Ammon's horn (tissue), 1 donor: ENCODE measurements around the gene CHFR.
A peak's percentile ranks its signal among the peaks of the same experiment; 100 is the strongest.
"Not testable (repeated sequence)": the region's sequence is repeated elsewhere in the genome, so short reads cannot be mapped to it uniquely, and the experiment has no call there.

Experiments
- DNase-seq: peaks from one replicate; pipeline ENCODE4 v3.0.0-alpha.2; 2016; ENCODE audit warnings: low spot score

Gene CHFR

DNA sequence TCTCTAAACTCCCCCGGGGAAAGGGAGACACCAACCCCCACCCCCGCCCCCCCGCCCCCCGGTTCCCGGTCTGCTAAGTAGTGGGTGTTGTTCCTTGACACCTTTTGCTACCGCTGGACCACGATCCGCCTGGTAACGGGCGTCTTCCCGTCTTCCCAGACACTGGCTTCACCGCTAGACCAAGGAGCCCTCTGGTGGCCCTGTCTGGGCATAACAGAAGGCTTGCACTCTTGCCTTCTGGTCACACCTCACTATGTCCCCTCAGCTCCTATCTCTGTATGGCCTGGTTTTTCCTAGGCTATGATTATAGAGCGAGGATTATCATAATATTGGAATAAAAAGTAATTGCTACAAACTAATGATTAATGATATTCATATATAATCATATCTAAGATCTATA is 78.0 kb downstream of the CHFR start:
- not testable (repeated sequence) for DNase-seq

DNA sequence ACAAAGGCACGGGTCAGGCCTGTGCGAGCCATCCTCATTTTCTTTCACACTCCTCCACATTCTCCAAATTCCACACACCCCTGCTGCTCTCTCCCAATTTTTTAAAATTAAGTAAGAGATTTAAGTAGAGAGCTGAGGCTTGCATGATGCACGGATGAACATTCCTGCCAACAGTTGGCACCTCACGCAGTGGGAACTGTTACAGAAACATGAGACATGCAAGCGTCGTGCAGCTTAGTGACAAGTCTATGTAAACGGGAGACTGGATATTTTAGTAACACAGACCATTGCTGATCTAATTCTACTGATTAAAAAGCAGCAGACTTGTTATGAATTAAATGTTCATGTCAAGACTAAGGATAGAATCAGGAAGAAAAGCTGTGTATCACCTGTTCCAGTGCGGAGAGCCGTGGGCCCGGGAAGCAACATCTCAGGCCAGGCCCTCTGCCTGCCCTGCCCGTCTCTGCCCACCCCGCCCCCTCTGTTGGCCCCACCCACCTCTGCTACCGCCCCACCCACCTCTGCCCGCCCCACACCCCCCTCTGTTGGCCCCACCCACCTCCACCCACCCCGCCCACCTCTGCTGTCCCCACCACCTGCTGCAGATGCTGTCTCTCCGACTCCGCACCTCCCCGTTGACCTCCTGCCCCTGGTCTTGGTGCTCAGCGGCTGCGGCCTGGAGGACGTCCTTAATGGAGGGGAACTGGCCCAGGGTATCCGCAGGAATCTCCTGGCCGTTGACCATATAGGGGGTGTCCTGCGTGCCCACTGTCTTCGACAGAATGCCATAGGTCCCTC is 79.9 kb downstream of the CHFR start:
- peak; percentile 76 for DNase-seq

DNA sequence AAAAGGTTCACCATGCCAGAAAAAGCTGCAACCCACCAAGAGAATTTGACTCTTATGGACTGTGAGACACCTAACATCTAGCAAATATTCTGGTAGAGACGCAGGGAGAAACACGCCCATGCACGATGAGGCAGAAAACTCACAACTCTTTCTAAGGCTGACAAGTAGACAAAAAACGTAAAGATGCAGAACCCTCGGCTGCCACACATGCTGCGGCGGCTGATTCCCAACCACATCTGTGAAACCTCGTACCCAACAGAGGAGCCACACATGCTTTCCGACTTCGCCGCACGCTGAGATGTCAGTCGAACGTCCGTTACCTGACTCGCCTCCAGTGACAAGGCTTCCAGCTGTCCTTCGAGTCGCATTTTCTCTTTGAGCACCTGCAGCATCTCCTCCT is 80.5 kb downstream of the CHFR start:
- no peak for DNase-seq

DNA sequence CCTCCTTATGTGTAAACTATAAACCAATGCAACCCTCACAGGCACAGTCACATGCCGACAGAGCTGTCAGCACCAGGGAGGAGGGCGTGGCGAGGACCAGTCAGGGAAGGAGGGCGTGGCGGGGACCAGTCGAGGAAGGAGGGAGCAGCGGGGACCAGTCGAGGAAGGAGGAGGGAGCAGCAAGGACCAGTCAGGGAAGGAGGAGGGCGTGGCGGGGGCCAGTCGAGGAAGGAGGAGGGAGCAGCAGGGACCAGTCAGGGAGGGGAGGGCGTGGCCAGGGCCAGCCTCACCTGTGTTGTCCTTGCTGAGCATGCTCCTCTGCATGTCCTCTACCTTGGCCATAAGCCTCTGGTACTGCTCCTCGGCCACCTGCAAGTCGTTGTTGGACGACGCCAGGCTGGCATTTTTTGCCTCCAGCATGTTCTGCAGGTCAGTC is 83.0 kb downstream of the CHFR start:
- DNase-seq: no peak

DNA sequence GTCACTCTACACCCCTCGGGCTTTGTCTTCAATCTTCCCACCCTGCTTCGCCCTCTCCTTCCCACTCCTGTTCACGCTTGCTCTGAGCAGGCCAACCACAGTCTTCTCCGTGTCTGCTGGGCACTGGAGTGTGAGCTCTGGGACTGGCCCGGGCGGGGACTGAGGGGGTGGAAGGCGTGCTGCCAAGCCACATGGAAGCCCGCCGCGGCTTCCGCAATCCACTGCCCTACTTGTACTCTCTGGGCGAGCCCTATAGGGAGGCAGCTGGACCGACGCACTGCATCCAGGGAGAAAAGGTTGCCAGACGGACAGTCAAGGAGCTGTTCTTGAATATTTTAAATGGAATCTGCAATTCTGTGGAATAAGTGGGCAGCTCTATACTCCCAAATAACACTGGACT is 83.5 kb downstream of the CHFR start:
- no peak for DNase-seq

DNA sequence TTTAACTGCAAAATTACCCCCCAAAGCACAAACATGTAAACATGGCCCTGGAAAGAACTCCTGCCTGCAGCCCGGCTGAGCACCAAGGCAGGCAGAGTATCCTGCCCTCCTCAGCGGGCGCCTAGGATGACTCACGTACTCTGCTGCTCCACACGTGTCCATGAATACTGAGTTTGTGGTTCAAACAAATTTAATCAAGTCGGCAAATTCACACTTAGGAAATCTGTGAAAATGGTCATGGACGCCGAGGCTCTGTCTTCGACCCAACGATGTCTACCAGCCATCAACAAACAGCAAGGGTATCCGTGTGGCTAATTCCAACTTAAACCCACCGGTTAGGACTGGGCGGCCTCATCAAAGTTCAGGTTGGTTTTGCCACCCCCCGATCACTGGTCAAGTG is 84.3 kb downstream of the CHFR start:
- no peak for DNase-seq

DNA sequence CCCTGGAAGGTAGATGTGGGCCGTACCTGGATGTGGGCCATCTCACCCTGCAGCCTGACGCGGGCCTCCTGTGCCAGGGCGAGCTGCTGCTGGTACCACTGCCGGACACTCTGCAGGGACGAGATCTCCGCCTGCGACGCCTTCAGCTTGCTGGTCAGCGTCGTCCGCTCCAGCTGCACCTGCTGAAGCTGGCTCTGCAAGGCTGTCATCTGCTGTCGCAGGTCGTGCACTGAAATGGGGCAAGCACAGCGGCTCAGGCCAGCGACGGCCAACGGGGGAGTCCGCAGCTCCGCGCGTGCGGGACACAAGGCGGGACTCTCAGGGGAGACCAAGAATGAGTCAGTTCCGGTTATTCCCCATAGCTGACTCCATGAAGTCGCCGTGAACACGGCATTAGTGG is 85.7 kb downstream of the CHFR start:
- DNase-seq: no peak

DNA sequence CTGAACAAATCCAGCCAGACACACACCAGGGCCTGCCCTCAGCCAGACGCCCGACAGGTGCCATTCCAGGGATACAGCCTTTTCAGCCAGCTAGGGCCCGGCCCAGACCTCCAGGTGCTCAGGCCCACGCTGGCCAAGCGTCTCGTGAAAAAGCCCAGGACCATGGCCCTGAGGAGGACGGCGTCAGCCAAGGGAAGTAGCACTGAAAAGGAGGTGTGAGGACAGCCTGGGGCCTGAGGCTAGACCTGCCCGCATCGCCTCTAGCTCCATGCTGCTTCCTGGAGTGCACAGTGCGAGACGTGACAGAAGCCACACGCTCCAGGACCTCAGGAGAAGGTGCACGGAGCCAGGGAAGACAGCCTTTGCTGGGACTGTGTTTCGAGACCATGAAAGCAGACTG is 88.6 kb downstream of the CHFR start:
- DNase-seq: no peak

DNA sequence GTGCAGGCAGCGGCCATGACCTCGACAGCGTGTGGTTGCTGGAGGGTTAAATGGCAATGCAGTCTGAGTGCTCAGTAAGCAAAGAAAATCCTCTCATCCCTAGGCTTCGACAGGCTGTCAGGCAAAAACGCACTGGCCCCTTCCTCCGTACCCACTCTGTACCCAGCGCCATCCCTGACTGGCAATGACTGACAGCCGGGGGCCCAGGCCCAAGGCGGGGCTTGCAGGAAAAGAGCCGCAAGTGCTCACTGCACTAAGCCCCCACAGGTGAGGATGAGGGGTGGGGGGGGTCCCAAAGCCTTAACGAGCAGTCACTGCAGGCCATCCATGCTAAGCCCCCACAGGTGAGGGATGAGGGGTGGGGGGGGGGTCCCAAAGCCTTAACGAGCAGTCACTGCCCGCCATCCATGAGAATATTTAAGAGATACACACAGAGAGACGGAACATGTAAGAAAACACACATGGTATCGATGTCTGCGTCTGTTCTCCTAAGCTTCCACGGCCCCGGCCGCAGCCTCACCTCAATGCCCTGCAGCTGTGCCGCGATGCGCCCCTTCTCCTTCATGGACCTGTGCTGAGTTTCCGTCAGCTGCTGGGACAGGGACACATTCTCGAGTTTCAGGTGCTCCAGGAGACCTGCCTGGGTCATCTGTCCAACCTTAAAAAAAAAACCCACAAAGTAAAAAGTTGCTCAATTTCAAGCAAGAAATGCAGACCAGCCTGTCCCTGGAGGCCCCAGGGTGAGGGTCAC is 89.4 kb downstream of the CHFR start:
- no peak for DNase-seq

DNA sequence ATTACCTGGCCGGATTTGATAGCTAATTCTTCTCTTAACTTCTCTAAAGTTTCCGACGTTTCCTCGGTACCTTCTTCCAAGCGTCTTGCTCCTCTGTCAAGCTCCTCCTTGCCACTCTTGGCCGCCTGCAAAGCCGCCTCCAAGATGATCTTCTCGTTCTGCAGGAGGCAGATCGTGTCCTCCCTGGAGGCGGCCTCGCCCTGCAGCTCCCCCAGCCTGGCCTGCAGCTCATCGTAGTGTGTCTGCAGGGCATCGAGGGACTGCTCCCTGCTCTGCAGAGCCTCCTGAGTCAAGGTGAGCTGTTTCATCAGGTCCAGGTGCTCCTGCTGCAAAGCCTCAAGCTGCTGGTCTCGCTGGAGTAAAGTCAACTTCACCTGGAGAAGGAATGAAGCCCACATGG is 91.6 kb downstream of the CHFR start:
- no peak for DNase-seq

DNA sequence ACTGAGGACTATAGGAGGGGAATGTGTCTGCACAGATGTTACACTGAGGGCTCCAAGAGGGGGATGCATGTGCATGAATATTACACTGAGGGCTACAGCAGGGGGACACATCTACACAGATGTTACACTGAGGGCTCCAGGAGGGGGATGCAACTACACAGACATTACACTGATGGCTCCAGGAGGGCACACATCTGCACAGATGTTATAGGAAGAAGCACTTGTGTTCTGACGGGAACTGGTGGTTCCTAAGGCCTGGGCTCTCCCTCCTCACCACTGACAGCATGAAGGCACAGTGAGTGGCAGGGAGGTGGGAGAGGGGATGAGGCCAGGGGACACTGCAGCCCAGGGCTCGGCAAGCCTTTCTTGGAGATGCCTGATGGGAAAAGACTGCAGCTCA is 95.5 kb downstream of the CHFR start:
- not testable (repeated sequence) for DNase-seq

DNA sequence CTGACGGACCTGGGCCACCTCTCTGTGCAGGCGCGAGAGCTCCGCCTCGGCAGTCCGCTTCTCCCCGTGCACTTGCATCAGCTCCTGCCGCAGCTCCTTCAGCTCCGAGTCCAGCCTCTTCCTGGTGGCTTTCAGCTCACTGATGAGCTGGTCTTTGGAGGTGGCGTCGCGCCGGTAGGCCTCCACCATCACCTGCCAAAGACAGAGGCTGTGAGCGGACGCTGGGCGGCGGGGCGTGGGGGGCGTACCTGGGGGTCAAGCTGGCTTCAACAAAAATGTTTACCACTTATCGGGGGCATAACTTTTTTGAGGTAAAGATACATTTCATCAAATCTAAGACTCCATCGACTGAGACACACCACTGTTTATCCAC is 98.3 kb downstream of the CHFR start:
- no peak for DNase-seq

DNA sequence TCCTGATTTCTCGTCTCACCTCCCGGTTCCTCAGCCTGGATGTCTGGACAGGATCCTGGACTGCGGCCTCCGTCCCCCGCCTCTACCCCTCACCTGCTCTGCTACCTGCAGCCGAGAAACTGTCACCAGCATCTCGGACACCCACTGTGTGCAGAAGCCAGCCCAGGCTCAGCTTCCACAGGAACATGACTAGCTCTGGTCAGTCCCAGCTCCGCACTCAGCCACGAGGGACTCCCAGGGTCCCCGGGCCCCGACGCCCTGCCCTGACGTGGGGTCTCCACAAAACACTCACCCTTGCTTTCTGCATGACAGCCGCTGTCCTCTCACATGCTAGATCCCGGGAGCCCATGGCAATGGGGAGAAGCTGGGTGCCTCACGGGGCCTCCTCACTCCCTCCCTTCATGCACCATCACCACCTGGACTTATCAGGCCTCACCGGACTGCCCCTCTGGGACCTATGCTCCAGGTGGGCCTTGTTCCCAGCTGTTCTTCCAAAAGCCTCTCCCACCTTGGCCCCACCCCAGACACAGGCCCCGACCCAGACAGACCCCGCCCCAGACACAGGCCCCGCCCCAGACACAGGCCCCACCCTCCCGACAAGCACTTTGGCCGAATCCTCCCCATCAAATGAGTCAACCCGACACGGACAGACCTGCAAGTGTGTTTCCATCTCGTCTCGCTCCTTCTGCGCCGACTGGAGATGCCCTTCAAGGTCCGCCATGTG is 98.9 kb downstream of the CHFR start:
- DNase-seq: no peak

DNA sequence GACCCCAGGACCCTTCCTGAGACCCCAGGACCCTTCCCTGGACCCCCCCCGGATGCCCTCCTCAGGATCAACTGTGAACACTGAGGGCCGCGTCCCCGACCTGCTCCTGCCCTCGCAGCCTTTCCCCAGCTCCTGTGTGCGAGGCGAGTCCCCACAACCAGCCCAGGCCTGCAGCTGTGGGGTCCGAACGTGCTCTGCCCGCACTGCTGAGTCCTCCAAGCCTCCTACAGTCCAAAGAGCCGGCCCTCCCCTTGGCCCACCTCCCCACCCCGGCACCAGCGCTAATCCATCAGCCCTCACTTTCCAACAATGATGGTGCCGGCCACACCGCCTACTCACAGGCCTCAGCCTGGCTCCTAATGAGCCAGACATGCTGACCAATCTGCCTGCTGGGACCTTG is 99.5 kb downstream of the CHFR start:
- no peak for DNase-seq

DNA sequence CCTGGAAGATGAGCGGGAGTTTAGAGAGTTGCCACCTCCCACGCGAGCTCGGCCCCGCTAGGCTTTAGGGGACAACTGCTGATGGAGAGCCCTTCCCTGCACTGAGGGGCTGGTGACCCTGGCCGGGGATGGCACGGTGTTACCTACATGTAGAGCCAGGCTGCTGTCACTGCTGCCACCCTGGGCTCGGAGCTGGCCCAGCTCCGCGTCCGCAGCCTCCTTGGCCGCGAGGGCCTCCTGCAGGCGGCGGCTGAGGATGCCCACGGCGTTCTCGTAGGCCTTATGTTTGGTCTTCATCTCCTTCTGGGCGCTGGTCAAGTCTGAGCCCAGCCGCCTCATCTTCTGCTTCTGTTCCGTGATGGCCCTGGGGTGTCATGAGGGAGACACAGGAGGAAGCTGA is 101.2 kb downstream of the CHFR start:
- DNase-seq: no peak

DNA sequence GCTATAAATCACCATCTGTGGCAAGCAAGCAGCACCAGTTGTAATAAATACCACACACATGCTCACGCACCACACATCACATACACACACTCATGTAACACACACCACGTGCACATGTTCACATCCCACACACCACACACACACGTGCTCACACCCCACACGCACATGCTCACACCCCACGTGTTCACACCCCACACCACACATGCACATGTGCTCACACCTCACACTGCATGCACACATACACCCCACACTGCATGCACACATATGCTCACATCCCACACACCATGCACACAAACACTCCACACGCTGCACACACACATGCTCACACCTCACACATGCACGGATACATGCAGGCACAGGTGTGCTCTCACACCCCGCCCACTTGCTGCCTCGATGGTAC is 102.8 kb downstream of the CHFR start:
- DNase-seq: no peak

DNA sequence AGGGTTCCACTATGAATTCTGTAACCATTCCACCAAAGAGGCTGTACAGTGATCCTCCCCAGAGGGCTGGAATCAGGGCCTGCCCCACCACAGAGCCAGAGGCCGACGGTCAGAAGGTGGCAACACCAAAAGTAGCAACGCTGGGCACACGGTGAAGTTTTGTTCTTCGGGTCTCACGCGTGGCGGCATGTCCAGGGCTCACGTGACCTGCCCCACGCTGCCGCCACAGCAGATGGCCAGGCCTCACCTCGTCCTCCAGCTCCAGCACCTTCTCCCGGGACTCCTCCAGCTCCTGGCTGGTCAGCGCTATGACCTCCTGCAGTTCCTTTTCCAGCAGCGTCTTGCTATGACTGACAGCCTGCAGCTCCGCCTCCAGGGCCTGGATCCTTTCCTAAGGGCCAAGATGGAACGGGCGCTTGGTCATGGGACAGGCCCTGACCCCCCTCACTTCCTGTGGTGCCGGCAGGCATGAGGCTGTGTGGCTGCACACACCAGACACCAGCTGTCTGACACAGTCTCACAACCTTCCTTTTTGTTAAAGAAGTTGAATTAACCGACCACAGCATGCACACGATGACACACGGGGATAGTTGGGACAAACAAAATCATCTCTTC is 103.4 kb downstream of the CHFR start:
- peak; percentile 79 for DNase-seq
